ENCODE measurements around the gene ATF7IP2. TPM values are rescaled to one million over a fixed set of nuclear protein-coding genes. Genes with fewer than 3 reads are reported as not detected.

The ATF7IP2 gene
- total and polyA plus RNA-seq, 9 of the 15 experiments (the other 6 are each of a cell fraction or from before 2014, with no cell fraction given) = 131 to 515 (median 196) TPM

DNA sequence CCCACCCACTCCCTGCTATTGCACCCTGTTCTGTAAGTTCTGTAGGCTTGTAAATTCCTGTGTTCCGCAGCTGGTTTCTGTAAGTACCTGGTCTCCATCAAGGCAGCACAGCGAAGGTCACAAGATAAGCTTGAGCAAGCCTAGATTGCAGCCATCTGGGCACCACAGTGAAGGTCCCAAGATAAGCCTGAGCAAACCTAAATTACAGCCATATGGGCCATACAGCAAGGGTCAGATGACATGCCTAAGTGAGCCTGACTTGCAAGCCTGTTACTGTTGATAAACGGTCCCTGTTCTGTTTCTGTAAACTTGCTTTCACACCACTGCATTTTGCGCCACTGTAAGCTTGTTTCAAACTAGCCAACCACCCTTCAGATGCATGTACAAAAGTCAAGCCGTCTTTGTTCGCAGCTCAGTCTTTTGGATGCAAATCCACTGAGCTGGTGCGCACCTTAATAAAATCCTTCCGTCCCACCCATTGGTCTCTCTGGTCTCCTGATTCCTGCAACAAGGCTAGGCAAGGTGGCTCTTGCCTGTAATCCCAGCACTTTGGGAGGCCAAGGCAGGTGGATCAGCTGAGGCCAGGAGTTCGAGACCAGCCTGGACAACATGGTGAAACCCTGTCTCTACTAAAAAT, 42.6 kb upstream of the ATF7IP2 start (continued):
- TF ChIP-seq, protein P1, sequence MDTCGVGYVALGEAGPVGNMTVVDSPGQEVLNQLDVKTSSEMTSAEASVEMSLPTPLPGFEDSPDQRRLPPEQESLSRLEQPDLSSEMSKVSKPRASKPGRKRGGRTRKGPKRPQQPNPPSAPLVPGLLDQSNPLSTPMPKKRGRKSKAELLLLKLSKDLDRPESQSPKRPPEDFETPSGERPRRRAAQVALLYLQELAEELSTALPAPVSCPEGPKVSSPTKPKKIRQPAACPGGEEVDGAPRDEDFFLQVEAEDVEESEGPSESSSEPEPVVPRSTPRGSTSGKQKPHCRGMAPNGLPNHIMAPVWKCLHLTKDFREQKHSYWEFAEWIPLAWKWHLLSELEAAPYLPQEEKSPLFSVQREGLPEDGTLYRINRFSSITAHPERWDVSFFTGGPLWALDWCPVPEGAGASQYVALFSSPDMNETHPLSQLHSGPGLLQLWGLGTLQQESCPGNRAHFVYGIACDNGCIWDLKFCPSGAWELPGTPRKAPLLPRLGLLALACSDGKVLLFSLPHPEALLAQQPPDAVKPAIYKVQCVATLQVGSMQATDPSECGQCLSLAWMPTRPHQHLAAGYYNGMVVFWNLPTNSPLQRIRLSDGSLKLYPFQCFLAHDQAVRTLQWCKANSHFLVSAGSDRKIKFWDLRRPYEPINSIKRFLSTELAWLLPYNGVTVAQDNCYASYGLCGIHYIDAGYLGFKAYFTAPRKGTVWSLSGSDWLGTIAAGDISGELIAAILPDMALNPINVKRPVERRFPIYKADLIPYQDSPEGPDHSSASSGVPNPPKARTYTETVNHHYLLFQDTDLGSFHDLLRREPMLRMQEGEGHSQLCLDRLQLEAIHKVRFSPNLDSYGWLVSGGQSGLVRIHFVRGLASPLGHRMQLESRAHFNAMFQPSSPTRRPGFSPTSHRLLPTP (IDR thresholded peaks at IDR 0.05; ENCODE audit: borderline replicate concordance, extremely low read depth, insufficient read length) = no peak
- TF ChIP-seq ZFX (CRISPR knock-in tag; IDR thresholded peaks at IDR 0.05) = no peak
- TF ChIP-seq RBM39 (optimal IDR thresholded peaks at IDR 0.05; ENCODE audit: low read depth, low read length) = no peak
- TF ChIP-seq, protein P2, sequence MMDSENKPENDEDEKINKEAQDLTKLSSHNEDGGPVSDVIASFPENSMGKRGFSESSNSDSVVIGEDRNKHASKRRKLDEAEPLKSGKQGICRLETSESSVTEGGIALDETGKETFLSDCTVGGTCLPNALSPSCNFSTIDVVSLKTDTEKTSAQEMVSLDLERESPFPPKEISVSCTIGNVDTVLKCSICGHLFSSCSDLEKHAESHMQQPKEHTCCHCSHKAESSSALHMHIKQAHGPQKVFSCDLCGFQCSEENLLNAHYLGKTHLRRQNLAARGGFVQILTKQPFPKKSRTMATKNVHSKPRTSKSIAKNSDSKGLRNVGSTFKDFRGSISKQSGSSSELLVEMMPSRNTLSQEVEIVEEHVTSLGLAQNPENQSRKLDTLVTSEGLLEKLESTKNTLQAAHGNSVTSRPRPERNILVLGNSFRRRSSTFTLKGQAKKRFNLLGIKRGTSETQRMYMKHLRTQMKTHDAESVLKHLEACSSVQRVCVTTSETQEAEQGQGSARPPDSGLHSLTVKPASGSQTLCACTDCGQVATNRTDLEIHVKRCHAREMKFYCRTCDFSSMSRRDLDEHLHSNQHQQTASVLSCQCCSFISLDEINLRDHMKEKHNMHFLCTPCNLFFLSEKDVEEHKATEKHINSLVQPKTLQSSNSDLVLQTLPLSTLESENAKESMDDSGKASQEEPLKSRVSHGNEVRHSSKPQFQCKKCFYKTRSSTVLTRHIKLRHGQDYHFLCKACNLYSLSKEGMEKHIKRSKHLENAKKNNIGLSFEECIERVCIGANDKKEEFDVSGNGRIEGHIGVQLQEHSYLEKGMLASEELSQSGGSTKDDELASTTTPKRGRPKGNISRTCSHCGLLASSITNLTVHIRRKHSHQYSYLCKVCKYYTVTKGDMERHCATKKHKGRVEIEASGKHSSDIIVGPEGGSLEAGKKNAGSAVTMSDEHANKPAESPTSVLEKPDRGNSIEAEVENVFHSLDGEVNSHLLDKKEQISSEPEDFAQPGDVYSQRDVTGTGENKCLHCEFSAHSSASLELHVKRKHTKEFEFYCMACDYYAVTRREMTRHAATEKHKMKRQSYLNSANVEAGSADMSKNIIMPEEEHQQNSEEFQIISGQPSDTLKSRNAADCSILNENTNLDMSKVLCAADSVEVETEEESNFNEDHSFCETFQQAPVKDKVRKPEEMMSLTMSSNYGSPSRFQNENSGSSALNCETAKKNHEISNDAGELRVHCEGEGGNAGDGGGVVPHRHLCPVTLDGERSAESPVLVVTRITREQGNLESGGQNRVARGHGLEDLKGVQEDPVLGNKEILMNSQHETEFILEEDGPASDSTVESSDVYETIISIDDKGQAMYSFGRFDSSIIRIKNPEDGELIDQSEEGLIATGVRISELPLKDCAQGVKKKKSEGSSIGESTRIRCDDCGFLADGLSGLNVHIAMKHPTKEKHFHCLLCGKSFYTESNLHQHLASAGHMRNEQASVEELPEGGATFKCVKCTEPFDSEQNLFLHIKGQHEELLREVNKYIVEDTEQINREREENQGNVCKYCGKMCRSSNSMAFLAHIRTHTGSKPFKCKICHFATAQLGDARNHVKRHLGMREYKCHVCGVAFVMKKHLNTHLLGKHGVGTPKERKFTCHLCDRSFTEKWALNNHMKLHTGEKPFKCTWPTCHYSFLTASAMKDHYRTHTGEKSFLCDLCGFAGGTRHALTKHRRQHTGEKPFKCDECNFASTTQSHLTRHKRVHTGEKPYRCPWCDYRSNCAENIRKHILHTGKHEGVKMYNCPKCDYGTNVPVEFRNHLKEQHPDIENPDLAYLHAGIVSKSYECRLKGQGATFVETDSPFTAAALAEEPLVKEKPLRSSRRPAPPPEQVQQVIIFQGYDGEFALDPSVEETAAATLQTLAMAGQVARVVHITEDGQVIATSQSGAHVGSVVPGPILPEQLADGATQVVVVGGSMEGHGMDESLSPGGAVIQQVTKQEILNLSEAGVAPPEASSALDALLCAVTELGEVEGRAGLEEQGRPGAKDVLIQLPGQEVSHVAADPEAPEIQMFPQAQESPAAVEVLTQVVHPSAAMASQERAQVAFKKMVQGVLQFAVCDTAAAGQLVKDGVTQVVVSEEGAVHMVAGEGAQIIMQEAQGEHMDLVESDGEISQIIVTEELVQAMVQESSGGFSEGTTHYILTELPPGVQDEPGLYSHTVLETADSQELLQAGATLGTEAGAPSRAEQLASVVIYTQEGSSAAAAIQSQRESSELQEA (IDR thresholded peaks at IDR 0.05; ENCODE audit: low read depth) = no peak
- TF ChIP-seq FOXJ2 (tag; IDR thresholded peaks at IDR 0.05) = no peak
- no peak for TF ChIP-seq GTF2E2 (tag; IDR thresholded peaks at IDR 0.05)
- TF ChIP-seq ZNF12 (CRISPR knock-in tag; IDR thresholded peaks at IDR 0.05) = no peak
- no peak for TF ChIP-seq ZNF217 (CRISPR knock-in tag; IDR thresholded peaks at IDR 0.05)
- TF ChIP-seq GATAD2B (IDR thresholded peaks at IDR 0.05; ENCODE audit: borderline replicate concordance) = no peak
- TF ChIP-seq, protein P3, sequence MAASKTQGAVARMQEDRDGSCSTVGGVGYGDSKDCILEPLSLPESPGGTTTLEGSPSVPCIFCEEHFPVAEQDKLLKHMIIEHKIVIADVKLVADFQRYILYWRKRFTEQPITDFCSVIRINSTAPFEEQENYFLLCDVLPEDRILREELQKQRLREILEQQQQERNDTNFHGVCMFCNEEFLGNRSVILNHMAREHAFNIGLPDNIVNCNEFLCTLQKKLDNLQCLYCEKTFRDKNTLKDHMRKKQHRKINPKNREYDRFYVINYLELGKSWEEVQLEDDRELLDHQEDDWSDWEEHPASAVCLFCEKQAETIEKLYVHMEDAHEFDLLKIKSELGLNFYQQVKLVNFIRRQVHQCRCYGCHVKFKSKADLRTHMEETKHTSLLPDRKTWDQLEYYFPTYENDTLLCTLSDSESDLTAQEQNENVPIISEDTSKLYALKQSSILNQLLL (CRISPR knock-in tag; IDR thresholded peaks at IDR 0.05; ENCODE audit: borderline replicate concordance) = no peak
- no peak for TF ChIP-seq NR1H2 (CRISPR knock-in tag; IDR thresholded peaks at IDR 0.05)
- TF ChIP-seq NFIX (CRISPR knock-in tag; IDR thresholded peaks at IDR 0.05; ENCODE audit: low read depth) = no peak
- no peak for TF ChIP-seq XRCC5 (IDR thresholded peaks at IDR 0.05; ENCODE audit: low read depth, low read length)
- no peak for TF ChIP-seq ATF1 (CRISPR knock-in tag; IDR thresholded peaks at IDR 0.05)
- TF ChIP-seq ATF1 (tag; IDR thresholded peaks at IDR 0.05) = no peak
- TF ChIP-seq PPARD (CRISPR knock-in tag; IDR thresholded peaks at IDR 0.05) = no peak
- no peak for TF ChIP-seq MYNN (IDR thresholded peaks at IDR 0.05)
- TF ChIP-seq MYNN (CRISPR knock-in tag; IDR thresholded peaks at IDR 0.05) = no peak
